Activated T-cell treated with anti-CD3 and anti-CD28 coated beads, Interleukin-2, amount 50 U/mL, for 4 hours (primary cell): ENCODE data around the gene BCAR3. TPM values are rescaled to one million over a fixed set of nuclear protein-coding genes. Genes with fewer than 3 reads are reported as not detected.

Source experiments
- ATAC-seq, 2 donors: fragments of 200-7000 bp; cut with Tn5 transposase; one replicate each; pipeline ENCODE4 v1.10.0; 2021
- DNase-seq: peaks from one replicate; pipeline ENCODE4 v3.0.0-alpha.2; 2020
- H3K27me3 Mint-ChIP-seq: one replicate; pipeline ENCODE4 v1.8.0; 2021; ENCODE audit warnings: low read depth, mixed read lengths
- H3K36me3 Mint-ChIP-seq: one replicate; pipeline ENCODE4 v1.8.0; 2022; ENCODE audit warnings: mixed read lengths; ENCODE audit not compliant: insufficient read depth
- H3K4me1 Mint-ChIP-seq: one replicate; pipeline ENCODE4 v1.8.0; 2021; ENCODE audit warnings: low read depth, mixed read lengths
- H3K4me3 Mint-ChIP-seq: one replicate; pipeline ENCODE4 v1.8.0; 2021; ENCODE audit warnings: mild to moderate bottlenecking, moderate library complexity, mixed read lengths
- H3K9me3 Mint-ChIP-seq: one replicate; pipeline ENCODE4 v1.8.0; 2021; ENCODE audit warnings: mixed read lengths
- total RNA-seq, 3 donors: library from RNA; stranded (reverse); gene quantifications; one replicate each; pipeline ENCODE4 v1.2.1, GENCODE V29; 2021

BCAR3 gene
- total RNA-seq, 3 donors from 2014 or later: 0.53 to 1.7 (median 1.2) TPM

DNA sequence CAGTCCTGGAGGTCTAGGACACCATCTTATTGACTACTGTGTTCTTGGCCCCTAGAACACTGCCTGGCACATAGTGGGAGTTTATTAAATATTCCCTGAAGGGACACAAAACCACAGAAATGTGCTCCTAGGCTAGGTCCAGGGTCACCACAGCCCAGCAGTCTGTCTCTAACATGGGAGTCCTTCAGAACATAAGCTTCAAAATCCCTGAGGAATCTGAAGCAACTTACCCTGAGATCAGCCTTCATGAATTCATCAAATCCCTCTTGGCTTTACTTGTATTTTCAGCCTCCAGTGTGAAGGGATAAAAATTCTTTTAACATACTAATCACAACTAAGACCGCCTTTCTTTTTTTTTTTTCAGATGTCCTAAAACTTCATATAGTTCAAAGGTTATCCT is 32.7 kb upstream of the BCAR3 start:
- DNase-seq: no peak
- no peak overlapping the region for H3K4me3 Mint-ChIP-seq
- H3K27me3 Mint-ChIP-seq: peaks cover 3% of the 10 kb centered on the region
- H3K9me3 Mint-ChIP-seq: peaks cover 8% of the 10 kb centered on the region
- peaks cover 24% of the 10 kb centered on the region for H3K4me1 Mint-ChIP-seq
- H3K36me3 Mint-ChIP-seq: no peaks in the 10 kb centered on the region
- no peak for ATAC-seq

DNA sequence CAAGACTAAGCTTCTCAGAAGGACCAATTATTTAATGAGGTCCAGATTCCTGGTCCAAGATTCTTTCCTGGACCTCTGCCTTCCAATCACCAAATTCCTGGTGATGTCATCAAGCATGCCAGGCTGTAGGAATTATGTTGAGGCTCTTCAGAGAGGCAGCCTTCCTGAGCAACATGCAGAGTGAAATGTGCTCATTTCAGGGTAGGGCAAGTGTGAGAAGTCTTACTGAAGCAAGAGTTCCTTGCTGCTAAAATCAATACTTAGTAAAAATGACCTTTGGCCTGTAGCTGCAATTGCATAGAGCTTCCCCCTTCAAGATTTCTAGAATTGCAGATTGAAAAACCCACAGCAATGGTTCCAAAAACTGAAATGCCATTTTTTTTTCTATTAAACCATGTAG is 31.7 kb upstream of the BCAR3 start:
- peaks cover 8% of the 10 kb centered on the region for H3K9me3 Mint-ChIP-seq
- peaks cover 34% of the 10 kb centered on the region for H3K4me1 Mint-ChIP-seq
- H3K36me3 Mint-ChIP-seq: no peaks in the 10 kb centered on the region
- no peak overlapping the region for H3K4me3 Mint-ChIP-seq
- ATAC-seq (no peak), DNase-seq (no peak)
- peaks cover 3% of the 10 kb centered on the region for H3K27me3 Mint-ChIP-seq

DNA sequence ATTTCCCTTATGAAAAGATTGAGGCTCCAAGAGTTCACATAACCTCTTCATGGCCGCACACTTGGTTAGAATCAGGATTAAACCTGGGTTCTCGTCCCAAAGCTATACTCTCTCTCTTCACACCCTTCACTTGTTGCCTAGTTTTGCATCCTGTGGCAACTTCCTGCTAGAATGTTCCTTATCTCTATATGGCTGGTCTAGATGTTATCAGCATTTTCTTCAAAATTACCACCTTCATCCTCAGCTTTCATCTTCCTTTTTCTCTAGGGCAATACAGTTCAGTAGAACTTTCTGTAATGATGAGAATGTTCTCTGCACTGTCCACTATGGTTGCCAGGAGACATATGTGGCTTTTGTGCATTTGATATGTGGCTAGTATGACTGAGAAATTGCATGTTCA is 31.1 kb upstream of the BCAR3 start:
- Mint-ChIP-seq H3K36me3 (no peaks in the 10 kb centered on the region), H3K9me3 (peaks cover 8% of the 10 kb centered on the region), H3K4me1 (peaks cover 40% of the 10 kb centered on the region), H3K27me3 (peaks cover 3% of the 10 kb centered on the region), H3K4me3 (no peak overlapping the region)
- ATAC-seq (no peak), DNase-seq (no peak)

DNA sequence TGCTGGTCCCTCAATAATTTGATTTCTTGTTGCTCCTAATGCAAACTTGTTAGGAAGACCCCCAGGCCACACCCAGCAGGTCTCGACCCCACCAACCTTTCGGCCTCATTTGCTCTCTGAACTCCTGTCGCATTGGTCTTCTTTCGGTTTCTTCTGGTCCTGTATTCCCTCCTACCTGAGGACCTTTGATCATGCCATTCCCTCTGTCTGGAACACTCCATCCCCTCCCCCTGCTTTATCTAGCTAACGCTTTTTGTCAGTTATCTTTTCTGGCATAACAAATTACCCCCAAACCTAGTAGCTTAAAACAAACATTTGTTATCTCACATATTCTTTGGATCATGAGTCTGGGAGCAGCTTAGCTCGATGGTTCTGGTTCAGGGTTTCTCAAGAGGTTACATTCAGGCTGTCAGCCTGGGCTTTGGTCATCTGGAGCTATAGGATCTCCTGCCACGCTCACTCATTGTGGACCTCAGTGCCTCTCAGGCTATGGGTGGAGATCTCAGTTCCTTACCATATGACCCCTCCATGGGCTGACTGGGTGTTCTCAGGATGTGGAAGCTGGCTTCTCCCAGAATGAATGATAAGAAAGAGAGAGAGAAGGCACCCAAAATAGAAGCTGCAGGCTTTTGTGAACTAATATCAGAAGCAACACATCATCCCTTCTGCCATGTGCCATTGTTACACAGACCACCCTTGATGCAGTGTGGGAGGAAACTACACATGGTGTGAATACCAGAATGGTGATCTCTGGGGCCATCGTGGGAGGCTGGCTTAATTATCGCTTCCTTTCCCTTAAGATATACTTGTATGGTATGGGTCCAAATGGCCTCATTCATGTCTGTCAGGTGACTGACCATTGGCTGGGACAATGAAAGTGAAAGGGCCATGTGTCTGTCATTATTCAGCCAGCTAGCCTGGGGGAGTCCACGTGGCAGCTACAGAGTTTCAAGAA is 29.1 kb upstream of the BCAR3 start:
- H3K27me3 Mint-ChIP-seq: peaks cover 3% of the 10 kb centered on the region
- ATAC-seq: no peak
- H3K4me1 Mint-ChIP-seq: peaks cover 41% of the 10 kb centered on the region
- H3K9me3 Mint-ChIP-seq: no peaks in the 10 kb centered on the region
- no peaks in the 10 kb centered on the region for H3K36me3 Mint-ChIP-seq
- no peak for DNase-seq
- no peak overlapping the region for H3K4me3 Mint-ChIP-seq

DNA sequence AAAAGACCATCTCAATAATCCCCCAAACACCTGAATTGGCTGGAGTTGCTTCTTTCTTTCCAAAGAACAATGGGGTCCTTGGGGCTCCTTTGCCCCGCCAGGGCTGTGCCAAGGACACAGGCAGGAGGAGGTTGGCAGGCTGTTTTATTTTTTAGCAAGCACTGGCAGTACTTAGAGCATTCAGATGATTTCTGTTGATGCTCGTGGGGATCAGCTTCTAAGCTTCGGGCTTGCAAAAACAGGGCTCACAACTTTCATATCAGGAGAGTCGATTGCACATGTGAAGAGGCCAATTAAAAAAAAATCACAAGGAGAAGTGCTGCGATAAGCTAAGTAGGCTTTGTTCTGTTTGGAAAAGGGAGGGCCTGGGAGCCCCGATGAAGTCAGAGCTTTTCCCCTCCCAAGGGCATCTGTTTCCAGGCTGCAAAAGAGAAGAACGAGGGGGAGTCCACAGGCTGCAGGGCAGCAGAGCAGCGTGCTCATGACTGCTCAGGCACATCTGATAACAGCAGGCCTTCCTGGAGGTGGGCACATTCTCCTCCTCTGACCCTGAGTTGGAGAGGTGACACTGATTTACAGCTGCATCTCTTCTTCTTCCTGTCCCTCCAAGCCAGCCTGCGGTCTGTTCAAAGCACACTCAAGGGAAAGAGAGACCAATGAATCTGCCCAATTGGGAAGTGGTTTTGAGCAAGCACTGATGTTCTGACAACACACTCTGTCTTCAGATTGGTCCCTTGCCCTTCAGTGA is 27.3 kb upstream of the BCAR3 start:
- DNase-seq (no peak), ATAC-seq (no peak)
- Mint-ChIP-seq H3K9me3 (no peaks in the 10 kb centered on the region), H3K36me3 (no peaks in the 10 kb centered on the region), H3K4me3 (no peak overlapping the region), H3K27me3 (peaks cover 3% of the 10 kb centered on the region), H3K4me1 (peaks cover 37% of the 10 kb centered on the region)

DNA sequence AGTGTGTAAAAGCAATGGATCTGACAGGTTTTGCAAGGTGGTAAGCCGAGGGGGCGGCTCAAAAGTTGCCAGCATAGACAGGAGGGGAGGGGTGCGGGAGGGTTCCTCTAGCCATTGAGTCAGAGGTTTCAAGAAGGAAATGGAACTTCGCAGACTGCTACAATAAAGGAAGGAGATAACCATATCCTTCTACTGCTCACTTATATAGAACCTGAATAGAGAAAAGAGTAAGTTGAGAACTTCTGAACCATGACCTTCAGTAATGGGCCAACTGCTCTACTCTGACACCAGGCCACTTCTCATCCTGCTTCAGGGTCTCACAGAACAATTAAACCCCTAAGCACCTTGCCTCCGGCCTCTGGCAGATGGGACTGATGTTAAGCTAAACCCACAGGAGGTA is 26.3 kb upstream of the BCAR3 start:
- Mint-ChIP-seq H3K4me3 (no peak overlapping the region), H3K27me3 (peaks cover 3% of the 10 kb centered on the region), H3K36me3 (no peaks in the 10 kb centered on the region), H3K4me1 (peaks cover 35% of the 10 kb centered on the region), H3K9me3 (no peaks in the 10 kb centered on the region)
- ATAC-seq (peak; percentile 95 to 96), DNase-seq (no peak)

DNA sequence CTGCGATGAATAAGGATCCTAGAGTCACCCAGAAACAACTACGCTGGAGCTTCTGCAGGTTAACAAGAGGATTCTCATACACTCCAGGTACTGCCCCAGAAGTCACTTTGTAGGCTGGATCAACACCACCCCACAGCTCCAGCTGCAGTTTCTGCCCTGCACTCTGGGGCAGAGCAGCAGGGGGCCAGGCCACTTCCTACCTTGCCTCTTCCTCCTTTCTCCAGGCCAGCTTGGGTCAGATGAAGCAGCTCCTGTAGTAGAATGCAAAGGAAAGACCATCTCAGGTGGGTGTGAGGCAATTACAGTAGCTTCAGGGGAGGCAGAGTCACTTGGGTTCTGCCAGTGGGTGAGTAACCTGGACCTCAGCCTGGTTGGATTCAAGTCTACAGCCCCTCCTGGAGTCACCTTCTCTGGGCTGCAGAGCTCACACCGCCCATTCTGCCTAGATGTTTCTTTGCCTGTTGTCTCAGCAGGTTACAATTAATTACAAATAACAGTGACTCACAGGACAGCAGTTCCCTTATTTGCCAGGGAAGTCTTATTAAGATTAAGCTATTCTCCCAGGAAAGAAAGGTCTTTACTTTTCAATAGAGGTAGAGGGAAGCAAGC is 24.4 kb upstream of the BCAR3 start:
- Mint-ChIP-seq H3K36me3 (no peaks in the 10 kb centered on the region), H3K27me3 (no peaks in the 10 kb centered on the region), H3K4me1 (peaks cover 28% of the 10 kb centered on the region), H3K9me3 (no peaks in the 10 kb centered on the region), H3K4me3 (no peak overlapping the region)
- DNase-seq: no peak
- no peak for ATAC-seq

DNA sequence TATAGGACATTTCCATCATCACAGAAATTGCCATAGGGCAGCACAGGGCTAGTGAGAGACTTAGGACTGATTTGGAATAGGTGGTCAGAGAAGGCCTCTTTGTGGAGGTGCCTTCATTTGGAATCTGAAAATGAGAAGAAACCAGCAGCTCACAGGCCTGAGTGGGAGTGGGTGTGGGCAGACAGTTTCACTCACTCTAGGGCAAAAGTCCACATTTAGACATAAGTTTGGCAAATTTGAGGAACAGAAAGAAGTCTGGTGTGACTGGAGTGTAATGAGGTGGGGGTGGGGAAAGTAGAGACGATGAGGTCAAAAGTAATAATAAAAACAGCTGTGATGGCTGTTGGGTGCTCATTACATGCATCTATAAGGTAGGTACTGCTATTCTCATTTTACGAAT is 22.4 kb upstream of the BCAR3 start:
- no peak for ATAC-seq

DNA sequence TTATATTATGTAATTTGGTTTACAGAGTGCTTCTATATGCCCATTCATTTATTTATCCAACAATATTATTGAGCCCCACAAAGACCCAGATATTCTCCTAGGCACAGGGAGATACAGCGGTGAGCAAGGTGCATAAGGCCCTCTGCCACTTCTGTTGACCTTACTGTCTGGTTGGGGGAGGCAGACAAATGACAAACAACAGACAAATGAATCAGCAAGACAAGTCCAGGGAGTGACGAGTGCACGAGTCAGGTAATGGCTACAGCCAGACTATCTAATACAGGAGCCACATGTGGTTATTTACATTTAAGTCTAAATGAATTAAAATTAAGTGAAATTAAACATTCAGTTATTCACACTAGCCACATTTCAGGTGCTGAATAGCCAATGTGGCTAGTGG is 22.0 kb upstream of the BCAR3 start:
- Mint-ChIP-seq H3K4me1 (peaks cover 18% of the 10 kb centered on the region), H3K36me3 (no peaks in the 10 kb centered on the region), H3K27me3 (no peaks in the 10 kb centered on the region), H3K4me3 (no peak overlapping the region), H3K9me3 (no peaks in the 10 kb centered on the region)
- ATAC-seq: no peak
- DNase-seq: no peak

More for the DNA sequence above, 22.4 kb upstream of the BCAR3 start:
- no peak for DNase-seq
- Mint-ChIP-seq H3K9me3 (no peaks in the 10 kb centered on the region), H3K4me3 (no peak overlapping the region), H3K36me3 (no peaks in the 10 kb centered on the region), H3K4me1 (peaks cover 22% of the 10 kb centered on the region), H3K27me3 (no peaks in the 10 kb centered on the region)

DNA sequence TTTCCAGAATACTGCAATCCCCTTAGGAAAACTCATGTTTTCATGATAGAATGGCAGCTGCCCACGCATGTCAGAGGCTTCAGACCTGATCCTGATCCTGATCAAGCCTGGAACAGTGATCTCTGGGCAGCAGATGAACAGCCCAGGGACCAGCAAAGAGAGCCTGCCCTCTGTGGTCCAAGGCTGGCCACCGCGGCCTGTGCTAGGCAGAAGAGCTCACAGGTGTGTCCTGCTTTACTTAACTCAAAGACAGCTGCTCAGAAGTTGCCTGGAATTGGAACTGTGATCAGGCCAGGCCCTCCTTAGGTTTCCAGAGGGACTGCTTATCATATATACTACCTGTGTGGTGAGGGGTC is 21.2 kb upstream of the BCAR3 start:
- Mint-ChIP-seq H3K36me3 (no peaks in the 10 kb centered on the region), H3K9me3 (no peaks in the 10 kb centered on the region), H3K4me3 (no peak overlapping the region), H3K4me1 (peaks cover 10% of the 10 kb centered on the region), H3K27me3 (no peaks in the 10 kb centered on the region)
- DNase-seq (no peak), ATAC-seq (no peak)

DNA sequence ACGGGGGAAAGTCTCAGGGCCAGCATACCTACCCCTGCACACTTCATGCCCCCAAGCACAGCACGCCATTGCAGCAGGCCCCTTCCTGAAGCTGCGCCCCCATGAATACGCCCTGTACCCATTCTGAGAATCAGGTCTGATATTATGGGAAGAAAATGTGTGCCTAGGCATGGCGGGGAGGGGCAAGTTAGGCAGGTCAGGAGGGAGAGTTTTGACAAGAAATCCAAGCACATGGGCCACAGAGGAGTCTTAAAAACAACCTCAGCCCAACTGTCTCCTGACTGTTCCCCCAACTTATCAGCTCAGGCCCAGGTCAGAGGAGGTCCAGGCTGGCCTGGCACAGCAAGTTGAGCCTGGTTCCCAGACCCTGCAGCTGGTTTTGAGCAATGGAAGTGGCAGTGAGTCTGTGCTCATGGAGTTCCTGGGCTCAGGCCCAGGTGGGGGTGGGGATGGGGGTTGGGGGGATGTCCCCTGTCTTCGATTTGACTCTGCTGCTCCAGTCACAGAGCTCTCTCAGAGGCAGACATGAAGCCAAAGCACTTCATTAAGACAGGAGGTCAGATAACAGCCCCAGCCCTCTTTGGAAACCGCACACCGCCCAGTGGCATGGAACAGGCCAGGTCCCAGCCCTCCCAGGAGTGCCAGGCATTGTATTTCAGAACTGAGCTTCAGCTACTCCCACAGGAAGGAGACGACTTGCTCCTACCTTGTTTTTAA is 20.6 kb upstream of the BCAR3 start:
- peaks cover 7% of the 10 kb centered on the region for H3K4me1 Mint-ChIP-seq

DNA sequence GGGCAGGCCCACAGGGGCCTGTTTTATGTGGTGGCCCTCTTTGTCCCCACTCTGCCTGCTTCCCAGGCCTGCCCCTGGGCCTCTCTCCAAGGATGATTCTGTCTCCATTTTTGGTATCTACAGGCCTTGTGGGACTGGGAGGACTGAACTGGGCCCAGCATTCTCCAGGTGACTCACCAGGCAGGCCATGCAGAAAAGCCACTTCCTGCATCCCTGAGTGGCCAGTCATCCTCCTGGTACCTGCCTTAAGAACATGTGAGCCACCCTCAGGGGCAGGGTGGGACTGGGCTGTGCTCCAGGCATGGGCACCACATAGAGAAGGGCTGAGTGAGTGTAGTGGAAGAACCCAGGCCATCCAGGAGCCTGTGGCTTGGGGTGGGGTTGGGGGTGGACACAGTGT is 20.0 kb upstream of the BCAR3 start:
- no peaks in the 10 kb centered on the region for H3K36me3 Mint-ChIP-seq
- H3K9me3 Mint-ChIP-seq: no peaks in the 10 kb centered on the region
- DNase-seq (no peak), ATAC-seq (no peak)
- H3K27me3 Mint-ChIP-seq: no peaks in the 10 kb centered on the region
- peaks cover 7% of the 10 kb centered on the region for H3K4me1 Mint-ChIP-seq
- H3K4me3 Mint-ChIP-seq: no peak overlapping the region

More for the DNA sequence above, 20.6 kb upstream of the BCAR3 start:
- ATAC-seq (no peak), DNase-seq (no peak)
- Mint-ChIP-seq H3K4me3 (no peak overlapping the region), H3K36me3 (no peaks in the 10 kb centered on the region), H3K9me3 (no peaks in the 10 kb centered on the region), H3K27me3 (no peaks in the 10 kb centered on the region)

DNA sequence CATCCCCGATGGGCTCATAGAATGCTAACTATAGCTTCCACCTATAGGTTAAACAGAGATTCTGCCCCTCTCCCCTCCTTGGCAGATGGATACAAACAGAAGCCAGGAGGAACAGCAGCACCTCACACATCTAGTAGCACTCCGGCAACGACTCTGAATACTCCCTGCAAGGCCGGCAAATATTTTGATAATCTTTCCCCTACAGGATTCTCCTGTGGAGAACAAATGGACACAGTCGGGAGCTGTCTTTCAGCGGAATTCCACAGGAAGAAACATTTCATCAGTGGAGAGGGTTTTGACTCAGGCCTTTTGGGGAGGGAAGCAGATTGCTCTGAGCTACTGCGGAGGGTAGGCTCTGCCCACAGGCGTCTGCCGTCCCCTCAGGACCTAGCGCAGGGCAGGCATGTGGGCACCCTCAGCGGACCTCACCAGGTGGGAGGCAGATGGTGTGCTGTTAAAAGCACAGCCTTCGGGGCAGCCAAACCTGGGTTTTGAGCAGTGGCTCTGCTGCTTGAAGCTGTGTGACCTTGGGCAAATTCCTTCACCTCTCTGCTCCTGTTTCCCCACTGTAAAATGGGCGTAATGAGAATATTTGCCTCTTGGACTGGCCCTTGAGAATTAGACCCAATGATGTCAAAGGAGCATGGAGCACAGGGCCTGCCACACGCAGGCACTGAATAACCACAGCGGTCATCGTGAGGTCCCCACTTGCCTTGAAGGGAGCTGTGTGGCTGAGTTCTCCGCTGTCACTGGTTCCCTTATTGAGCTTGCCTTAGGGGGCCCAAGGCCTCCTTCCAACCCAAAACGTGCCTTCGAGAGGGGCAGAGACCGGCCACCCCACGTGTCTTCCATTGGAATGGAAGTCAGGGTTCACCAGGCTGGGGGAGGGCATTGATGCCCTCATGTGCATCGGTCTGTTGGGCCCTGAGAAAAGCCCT is 19.2 kb upstream of the BCAR3 start:
- ATAC-seq (no peak), DNase-seq (no peak)
- Mint-ChIP-seq H3K4me1 (peaks cover 7% of the 10 kb centered on the region), H3K4me3 (no peak overlapping the region), H3K9me3 (no peaks in the 10 kb centered on the region), H3K36me3 (no peaks in the 10 kb centered on the region), H3K27me3 (no peaks in the 10 kb centered on the region)
